ENCODE data around the gene TCL1A. TPM values are rescaled to one million over a fixed set of nuclear protein-coding genes. Genes with fewer than 3 reads are reported as not detected.

Gene TCL1A
- total and polyA plus RNA-seq, 10 of the 15 experiments (the other 5 are each of a cell fraction or from before 2014, with no cell fraction given) = 5.9 to 283 (median 113) TPM

GRCh38 chr14:95725685-95726336 is 11.9 kb upstream of the TCL1A start (continued):
- 0 out of 2 replicates have a peak, but pooled peaks have one; percentile 42 for TF ChIP-seq NFIC (IDR thresholded peaks at IDR 0.05; ENCODE audit: low read depth, low read length)
- TF ChIP-seq ZBTB11 (CRISPR knock-in tag; IDR thresholded peaks at IDR 0.05) = no peak
- no peak for TF ChIP-seq BCL11A (IDR thresholded peaks at IDR 0.05; ENCODE audit: low read depth, low read length)
- no peak for TF ChIP-seq SPI1 (IDR thresholded peaks at IDR 0.05; ENCODE audit: borderline replicate concordance, insufficient read depth, low read depth, low read length)
- peak; percentile 92 for TF ChIP-seq YY1 (IDR thresholded peaks at IDR 0.05; ENCODE audit: low read depth, low read length)
- TF ChIP-seq POLR2AphosphoS2 (IDR thresholded peaks at IDR 0.05; ENCODE audit: low read depth, low read length) = no peak

GRCh38 chr14:95722525-95723190 is 8.7 kb upstream of the TCL1A start:
- in situ Hi-C loops (cut with MboI) = no loop called here
- BruUV-seq (replicated peaks) = no TSS peak

More at GRCh38 chr14:95722525-95723190, 8.7 kb upstream of the TCL1A start:
- H3K36me3 ChIP-seq (ENCODE audit: control insufficient read depth in 2 of 2, insufficient read depth in 2 of 2, low read length in 1 of 2) = no peaks in the 10 kb centered on the region
- peaks cover 26% of the 10 kb centered on the region for H3K4me1 ChIP-seq (ENCODE audit: control insufficient read depth, insufficient read depth, low read length)
- H3K4me2 ChIP-seq (ENCODE audit: control insufficient read depth, insufficient read depth) = no peak overlapping the region
- ChIA-PET RAD21 (ENCODE audit: unreplicated experiment) (no interaction called here), SMC1A (ENCODE audit: uncharacterized antibody, unreplicated experiment) (interaction anchor here (1.2 to 1.7 kb wide), 2 partner anchors 163 to 218 kb away, joined by 3 to 4 read pairs; no protein-coding TSS in a partner anchor), CTCF (interaction anchor here (0.7 to 0.9 kb wide), 3 partner anchors 18 to 156 kb away, joined by 3 to 4 read pairs (median 3); no protein-coding TSS in a partner anchor), POLR2A (interaction anchor here (0.5 kb wide), 1 partner anchor 27 kb away, joined by 3 read pairs; no protein-coding TSS in a partner anchor)
- H3K27me3 ChIP-seq (replicated peaks in 1 of 2; ENCODE audit: control insufficient read depth in 2 of 2, insufficient read depth in 2 of 2, low read length in 1 of 2) = no peaks in the 10 kb centered on the region
- FAIRE-seq (no peak), ATAC-seq (no peak), DNase-seq (ENCODE audit: low read depth, low spot score) (no peak)
- WGBS (ENCODE audit: insufficient coverage, insufficient replicate concordance, low lambda C conversion rate, missing lambda C conversion rate) = 0% methylated on average over 1 of the region's 1 CpG
- H3K27ac ChIP-seq (ENCODE audit: control insufficient read depth, insufficient read depth) = no peak overlapping the region
- no peaks in the 10 kb centered on the region for H4K20me1 ChIP-seq (ENCODE audit: control insufficient read depth, insufficient read depth)
- H3K9ac ChIP-seq (ENCODE audit: control insufficient read depth, insufficient read depth, low read length) = no peak overlapping the region
- intact Hi-C loops (cut with micrococcal nuclease; ENCODE audit: unreplicated experiment) = no loop called here
- TF ChIP-seq NFYA (IDR thresholded peaks at IDR 0.05; ENCODE audit: borderline replicate concordance, low read depth, low read length) (no peak), CBX5 (IDR thresholded peaks at IDR 0.05; ENCODE audit: low read depth) (0 out of 2 replicates have a peak, but pooled peaks have one; percentile 43)
- no peak overlapping the region for H2AFZ ChIP-seq (ENCODE audit: control insufficient read depth, low read depth, low read length)
- H3K4me3 ChIP-seq = no peak overlapping the region
- no peaks in the 10 kb centered on the region for H3K79me2 ChIP-seq (ENCODE audit: control insufficient read depth, insufficient read depth, low read length)
- peaks cover 3% of the 10 kb centered on the region; the same call in 2 of the 3 replicates for H3K9me3 ChIP-seq (replicated peaks; ENCODE audit: control insufficient read depth, insufficient read depth, low read length)

Data from GM12878 (cell line).